H1 (cell line): ENCODE measurements around the gene KBTBD12. TPM values are rescaled to one million over a fixed set of nuclear protein-coding genes. Genes with fewer than 3 reads are reported as not detected.

Experiments used
- CTCF ChIA-PET: fragments of 300-600 bp; sonication (Branson Sonifier 250); formaldehyde crosslinking; loops from one replicate; lab custom pipeline; 2021; ENCODE audit not compliant: partially characterized antibody; lab: Charles Lee
- POLR2A ChIA-PET: fragments of 300-600 bp; sonication (Branson Sonifier 250); formaldehyde crosslinking; loops from one replicate; lab custom pipeline; 2021; ENCODE audit warnings: inconsistent platforms; ENCODE audit not compliant: partially characterized antibody; lab: Charles Lee
- DNase-seq, 2 experiments: peaks; one replicate each; pipeline versions ENCODE4 v3.0.0 to v3.0.0-alpha.2; 2010 to 2022; ENCODE audit warnings: low spot score in 2 of 2, low read depth in 1 of 2, mixed read lengths in 1 of 2
- FAIRE-seq: peaks from 2 replicates; lab custom pipeline; 2011; peaks lifted over from hg19 to GRCh38; lab: Jason Lieb, UNC
- H2AFZ ChIP-seq: 2 replicates; pipeline ENCODE4 v1.8.1; 2012; ENCODE audit warnings: low read length, inconsistent platforms
- H2AK5ac ChIP-seq: 2 replicates; pipeline ENCODE4 v1.6.1; 2013; ENCODE audit warnings: low read depth, low read length
- H2BK120ac ChIP-seq: replicated peaks from 2 replicates; pipeline ENCODE3; 2013; ENCODE audit warnings: low read depth, low read length, inconsistent platforms
- H2BK12ac ChIP-seq: 2 replicates; pipeline ENCODE4 v1.6.1; 2013; ENCODE audit warnings: low read depth, low read length
- H2BK15ac ChIP-seq: 2 replicates; pipeline ENCODE4 v1.6.1; 2013; ENCODE audit warnings: low read length
- H2BK20ac ChIP-seq: 2 replicates; pipeline ENCODE4 v1.6.1; 2013; ENCODE audit warnings: low read length
- H2BK5ac ChIP-seq: 2 replicates; pipeline ENCODE4 v1.6.1; 2013; ENCODE audit warnings: low read depth, low read length
- H3K14ac ChIP-seq: 2 replicates; pipeline ENCODE4 v1.6.1; 2013; ENCODE audit warnings: inconsistent platforms; ENCODE audit not compliant: insufficient read length
- H3K18ac ChIP-seq: 2 replicates; pipeline ENCODE4 v1.6.1; 2013; ENCODE audit warnings: low read length; ENCODE audit errors: extremely low read depth
- H3K23ac ChIP-seq: 2 replicates; pipeline ENCODE4 v1.6.1; 2013; ENCODE audit warnings: inconsistent platforms; ENCODE audit not compliant: insufficient read length
- H3K23me2 ChIP-seq: 2 replicates; pipeline ENCODE4 v1.6.1; 2013; ENCODE audit warnings: low read depth, low read length
- H3K27ac ChIP-seq: 2 replicates; pipeline ENCODE4 v1.6.1; 2011; ENCODE audit warnings: low read depth, low read length, inconsistent platforms
- H3K27me3 ChIP-seq, 4 experiments: replicated peaks in 1 of 4; 1 replicate in 1 of 4; 2 replicates in 3 of 4; pipeline versions ENCODE4 v1.6.1 to v1.8.1; 2011 to 2013; ENCODE audit warnings: low read length in 3 of 4, mild to moderate bottlenecking in 3 of 4, inconsistent platforms in 2 of 4, mixed read lengths in 2 of 4, moderate library complexity in 1 of 4; ENCODE audit not compliant: control insufficient read depth in 3 of 4, insufficient read depth in 3 of 4; ENCODE audit errors: extremely low read depth in 1 of 4
- H3K36me3 ChIP-seq, 4 experiments: 2 replicates each; pipeline versions ENCODE4 v1.6.1 to v1.8.1; 2011 to 2013; ENCODE audit warnings: mild to moderate bottlenecking in 4 of 4, low read length in 3 of 4, moderate library complexity in 2 of 4, control low read depth in 1 of 4, inconsistent platforms in 1 of 4; ENCODE audit not compliant: insufficient read depth in 4 of 4, control insufficient read depth in 2 of 4
- H3K4ac ChIP-seq: replicated peaks from 2 replicates; pipeline ENCODE3; 2013; ENCODE audit warnings: low read length, low read depth, mixed read lengths, inconsistent platforms; ENCODE audit not compliant: insufficient read length
- H3K4me1 ChIP-seq, 4 experiments: replicated peaks in 1 of 4; 1 replicate in 1 of 4; 2 replicates in 3 of 4; pipeline versions ENCODE4 v1.6.1 to v1.8.1; 2011 to 2013; ENCODE audit warnings: low read length in 3 of 4, inconsistent platforms in 2 of 4, mixed read lengths in 1 of 4; ENCODE audit not compliant: insufficient read depth in 4 of 4, control insufficient read depth in 3 of 4
- H3K4me2 ChIP-seq, 2 experiments: 2 replicates each; pipeline versions ENCODE4 v1.6.1 to v1.8.1; 2011 to 2013; ENCODE audit warnings: low read depth in 2 of 2, low read length in 2 of 2, control low read depth in 1 of 2, inconsistent platforms in 1 of 2, mild to moderate bottlenecking in 1 of 2; ENCODE audit not compliant: insufficient read depth in 1 of 2
- H3K4me3 ChIP-seq, 4 experiments: fragments of 200-600, 300-600 bp in 1 of 4; sonication (generic), shearing (Covaris generic), sonication (Bioruptor Twin) in 1 of 4; 2 replicates each; pipeline versions ENCODE4 v1.5.1 to v1.8.1; 2011 to 2016; ENCODE audit warnings: low read length in 4 of 4, low read depth in 3 of 4, control low read depth in 2 of 4, inconsistent platforms in 2 of 4, mild to moderate bottlenecking in 2 of 4, mixed read lengths in 1 of 4, moderate library complexity in 1 of 4; ENCODE audit not compliant: insufficient read depth in 2 of 4; ENCODE audit errors: extremely low read depth in 1 of 4
- H3K56ac ChIP-seq: replicated peaks from 2 replicates; pipeline ENCODE3; 2013; ENCODE audit warnings: low read depth, mild to moderate bottlenecking, mixed read lengths, low read length, inconsistent platforms; ENCODE audit not compliant: insufficient read length
- H3K79me1 ChIP-seq: 2 replicates; pipeline ENCODE4 v1.6.1; 2013; ENCODE audit warnings: low read depth, low read length, control low read depth
- H3K79me2 ChIP-seq, 2 experiments: 2 replicates each; pipeline versions ENCODE4 v1.6.1 to v1.8.1; 2012 to 2013; ENCODE audit warnings: low read length in 2 of 2, mild to moderate bottlenecking in 2 of 2, inconsistent platforms in 1 of 2; ENCODE audit not compliant: insufficient read depth in 2 of 2, control insufficient read depth in 1 of 2
- H3K9ac ChIP-seq, 4 experiments: replicated peaks in 1 of 4; 1 replicate in 1 of 4; 2 replicates in 3 of 4; pipeline versions ENCODE4 v1.6.1 to v1.8.1; 2011 to 2013; ENCODE audit warnings: low read depth in 3 of 4, low read length in 3 of 4, control low read depth in 2 of 4, mild to moderate bottlenecking in 2 of 4, moderate library complexity in 2 of 4, inconsistent platforms in 1 of 4; ENCODE audit errors: extremely low read depth in 1 of 4
- H3K9me3 ChIP-seq, 2 experiments: 2 replicates each; pipeline versions ENCODE4 v1.6.1 to v1.8.1; 2012 to 2013; ENCODE audit warnings: mild to moderate bottlenecking in 2 of 2, moderate library complexity in 2 of 2, control low read depth in 1 of 2, inconsistent platforms in 1 of 2, low read depth in 1 of 2, low read length in 1 of 2, mixed read lengths in 1 of 2; ENCODE audit not compliant: insufficient read depth in 2 of 2
- H4K20me1 ChIP-seq, 2 experiments: replicated peaks in 1 of 2; 2 replicates each; pipeline versions ENCODE3 to v1.8.1; 2011 to 2013; ENCODE audit warnings: inconsistent platforms in 2 of 2, low read length in 2 of 2, mild to moderate bottlenecking in 1 of 2; ENCODE audit not compliant: insufficient read depth in 2 of 2, control insufficient read depth in 1 of 2
- H4K5ac ChIP-seq: 2 replicates; pipeline ENCODE4 v1.6.1; 2013; ENCODE audit warnings: low read length, low read depth, mixed read lengths, inconsistent platforms; ENCODE audit not compliant: insufficient read length
- H4K8ac ChIP-seq: 2 replicates; pipeline ENCODE4 v1.8.0; 2013; ENCODE audit warnings: mild to moderate bottlenecking, moderate library complexity, low read length, inconsistent platforms; ENCODE audit not compliant: insufficient read depth; ENCODE audit errors: extremely low read depth
- H4K91ac ChIP-seq: replicated peaks from 2 replicates; pipeline ENCODE3; 2013; ENCODE audit warnings: low read length, mixed read lengths, inconsistent platforms; ENCODE audit not compliant: insufficient read length
- HDAC6 ChIP-seq: IDR thresholded peaks from one replicate; pipeline ENCODE4 v1.7.1; 2012; ENCODE audit warnings: low read depth, mild to moderate bottlenecking, inconsistent platforms, low read length, moderate library complexity
- SP2 ChIP-seq: IDR thresholded peaks from 2 replicates; pipeline ENCODE4 v1.6.1; 2012; ENCODE audit warnings: mild to moderate bottlenecking, low read length, inconsistent platforms
- WGBS, 2 experiments: shearing (Covaris generic) in 1 of 2; methylation state at CpG; one replicate each; pipeline versions ENCODE4 v1.1.6 to v1.1.7; 2013 to 2015; ENCODE audit warnings: low lambda C conversion rate in 2 of 2, mixed read lengths in 2 of 2, inconsistent platforms in 1 of 2, low coverage in 1 of 2, missing lambda C conversion rate in 1 of 2; ENCODE audit not compliant: insufficient replicate concordance in 2 of 2, insufficient coverage in 1 of 2, insufficient read length in 1 of 2; ENCODE audit errors: extremely low coverage in 1 of 2, missing lambda C conversion rate in 1 of 2; 5-methylcytosine and 5-hydroxymethylcytosine counted together
- polyA plus RNA-seq, 7 experiments: library from polyadenylated mRNA; depleted of rRNA in 3 of 7; stranded (reverse) in 5 of 7; unstranded in 2 of 7; fragments of >200 nt in 5 of 7; fragments of 200-250 nt in 2 of 7; gene quantifications; 1 replicate in 5 of 7; 2 replicates in 1 of 7; 4 replicates in 1 of 7; pipeline versions ENCODE4 v1.2.1 to v1.2.3, GENCODE V29; 2011 to 2013; ENCODE audit warnings: missing spikeins in 2 of 7, mixed read lengths in 2 of 7
- total RNA-seq: library from RNA; stranded (reverse); fragmentation: NEBNext Ultra II Directional; extraction: Animal tissue kit (Norgen Biotek cat#: 25700); gene quantifications from 2 replicates; pipeline ENCODE4 v1.2.1, GENCODE V29; 2021

Gene KBTBD12
- total and polyA plus RNA-seq, 2 of the 8 experiments (the other 6 are each of a cell fraction or from before 2014, with no cell fraction given) = 0.33 to 0.63 TPM

- no peak overlapping the region for H3K23ac ChIP-seq
- H3K14ac ChIP-seq = no peak overlapping the region
- H4K20me1 ChIP-seq = no peaks in the 10 kb centered on the region
- 90% methylated on average over 8 of the region's 8 CpGs; no CpG with 5 or more reads in 1 of the 2 experiments for WGBS, 2 experiments
- H3K27me3 ChIP-seq = no peaks in the 10 kb centered on the region
- H2BK20ac ChIP-seq = no peak overlapping the region
- H3K4me1 ChIP-seq = peaks cover 0 to 23% (median 9%) of the 10 kb centered on the region in 4 experiments; a peak in 6 of 7 replicates
- no peak overlapping the region for H3K9ac ChIP-seq
- peak overlapping the region; percentile 2 for H4K91ac ChIP-seq
- H2AK5ac ChIP-seq = no peak overlapping the region
- no peak overlapping the region for H3K18ac ChIP-seq
- H3K4me3 ChIP-seq = no peak overlapping the region
- ChIA-PET POLR2A (no interaction called here), CTCF (no interaction called here)
- H4K8ac ChIP-seq = no peak overlapping the region
- H3K79me1 ChIP-seq = no peaks in the 10 kb centered on the region
- DNase-seq (no peak), FAIRE-seq (no peak)
- no peak overlapping the region for H2BK12ac ChIP-seq
- no peak overlapping the region for H2AFZ ChIP-seq
- H3K9me3 ChIP-seq = peaks cover 0 to 2% of the 10 kb centered on the region in 2 experiments; a peak in 1 of 4 replicates
- H3K56ac ChIP-seq = no peak overlapping the region
- no peak overlapping the region for H3K27ac ChIP-seq
- H3K79me2 ChIP-seq = no peaks in the 10 kb centered on the region
- no peak overlapping the region for H4K5ac ChIP-seq
- no peaks in the 10 kb centered on the region; the same call in 1 of the 2 replicates for H3K23me2 ChIP-seq
- no peaks in the 10 kb centered on the region for H3K36me3 ChIP-seq
- 0 out of 2 replicates have a peak overlapping the region, but pooled peaks have one; percentile 6 for H2BK5ac ChIP-seq
- no peak overlapping the region for H3K4ac ChIP-seq
- 0 out of 2 replicates have a peak overlapping the region, but pooled peaks have one; percentile 31 for H2BK15ac ChIP-seq
- H2BK120ac ChIP-seq = no peak overlapping the region
- no peak overlapping the region for H3K4me2 ChIP-seq
- TF ChIP-seq HDAC6 (no peak), SP2 (no peak)
Measured at GRCh38 chr3:128004661-128005060, 89.6 kb downstream of the KBTBD12 start.
